ENCODE data around the gene PCNA.

GRCh38 chr20:5067877-5068645, 51.7 kb downstream of the PCNA start:
- no peak for TF ChIP-seq CTCF (IDR thresholded peaks at IDR 0.05)
- TF ChIP-seq POLR2A (IDR thresholded peaks at IDR 0.05): no peak

Measured in tibial nerve (tissue), 3 donors.